ENCODE measurements around the gene RFNG. TPM values are rescaled to one million over a fixed set of nuclear protein-coding genes. Genes with fewer than 3 reads are reported as not detected.
A peak's percentile ranks its signal among the peaks of the same experiment; 100 is the strongest.

Gene RFNG
- total and polyA plus RNA-seq, 12 donors = 13.9 to 30.1 (median 20.3) TPM

GRCh38 chr17:82019690-82020571 lies 31.7 kb downstream of the RFNG start:
- Histone ChIP-seq H3K27ac (no peak overlapping the region), H3K4me1 (peaks cover 19 to 34% (median 29%) of the 10 kb centered on the region in 9 donors), H3K4me3 (no peak overlapping the region), H3K27me3 (no peaks in the 10 kb centered on the region), H3K36me3 (peaks cover 0 to 26% (median 0%) of the 10 kb centered on the region in 9 donors), H3K9me3 (no peaks in the 10 kb centered on the region)
- TF ChIP-seq CTCF (IDR thresholded peaks at IDR 0.05) = peak; percentile 59 to 77 (median 68)
- intact Hi-C loops (cut with DNase I) = loop anchor here in 6 of 10 donors (2.0 to 5.0 kb wide), 4 partner anchors 58 to 63 kb away; partner anchors contain the start of gene NOTUM (in 4 of the 6)
- ATAC-seq (no peak), DNase-seq (peak in 1 of 2 donors; percentile 70)
- WGBS, 2 donors = 66 to 69% methylated on average over 33 to 34 of the region's 34 CpGs

GRCh38 chr17:82018989-82019689 lies 32.5 kb downstream of the RFNG start:
- Histone ChIP-seq H3K9me3 (no peaks in the 10 kb centered on the region), H3K4me3 (no peak overlapping the region), H3K4me1 (peaks cover 17 to 33% (median 24%) of the 10 kb centered on the region in 9 donors), H3K27me3 (no peaks in the 10 kb centered on the region), H3K27ac (no peak overlapping the region), H3K36me3 (peaks cover 0 to 26% (median 0%) of the 10 kb centered on the region in 9 donors)
- ATAC-seq (no peak), DNase-seq (no peak)
- TF ChIP-seq CTCF (IDR thresholded peaks at IDR 0.05) = no peak
- intact Hi-C loops (cut with DNase I) = loop anchor here in 2 of 10 donors (5.0 kb wide), 2 partner anchors 57 to 62 kb away; partner anchors contain the start of gene NOTUM (in 1 of the 2)
- 89% methylated on average over 33 of the region's 33 CpGs for WGBS, 2 donors

GRCh38 chr17:82018152-82018988 lies 33.2 kb downstream of the RFNG start:
- WGBS, 2 donors = 77 to 80% methylated on average over 19 of the region's 19 CpGs
- H3K4me3 ChIP-seq = no peak overlapping the region
- TF ChIP-seq CTCF (IDR thresholded peaks at IDR 0.05) = no peak
- intact Hi-C loops (cut with DNase I) = loop anchor here in 2 of 10 donors (5.0 kb wide), 2 partner anchors 56 to 61 kb away; partner anchors contain the start of gene NOTUM (in 1 of the 2)
- DNase-seq (no peak), ATAC-seq (no peak)
- H3K27ac ChIP-seq = no peak overlapping the region
- H3K4me1 ChIP-seq = peaks cover 12 to 33% (median 22%) of the 10 kb centered on the region in 9 donors
- H3K36me3 ChIP-seq = peaks cover 0 to 27% (median 0%) of the 10 kb centered on the region in 9 donors
- H3K27me3 ChIP-seq = no peaks in the 10 kb centered on the region
- H3K9me3 ChIP-seq = no peaks in the 10 kb centered on the region
